AML-193 (cell line): ENCODE measurements around the gene MED27.
"Not testable (repeated sequence)": the region's sequence is repeated elsewhere in the genome, so short reads cannot be mapped to it uniquely, and the experiment has no call there.

Experiments
- DNase-seq, 2 experiments: peaks; one replicate each; lab custom pipeline; 2025; lab: John Stamatoyannopoulos, UW

The MED27 gene

DNA sequence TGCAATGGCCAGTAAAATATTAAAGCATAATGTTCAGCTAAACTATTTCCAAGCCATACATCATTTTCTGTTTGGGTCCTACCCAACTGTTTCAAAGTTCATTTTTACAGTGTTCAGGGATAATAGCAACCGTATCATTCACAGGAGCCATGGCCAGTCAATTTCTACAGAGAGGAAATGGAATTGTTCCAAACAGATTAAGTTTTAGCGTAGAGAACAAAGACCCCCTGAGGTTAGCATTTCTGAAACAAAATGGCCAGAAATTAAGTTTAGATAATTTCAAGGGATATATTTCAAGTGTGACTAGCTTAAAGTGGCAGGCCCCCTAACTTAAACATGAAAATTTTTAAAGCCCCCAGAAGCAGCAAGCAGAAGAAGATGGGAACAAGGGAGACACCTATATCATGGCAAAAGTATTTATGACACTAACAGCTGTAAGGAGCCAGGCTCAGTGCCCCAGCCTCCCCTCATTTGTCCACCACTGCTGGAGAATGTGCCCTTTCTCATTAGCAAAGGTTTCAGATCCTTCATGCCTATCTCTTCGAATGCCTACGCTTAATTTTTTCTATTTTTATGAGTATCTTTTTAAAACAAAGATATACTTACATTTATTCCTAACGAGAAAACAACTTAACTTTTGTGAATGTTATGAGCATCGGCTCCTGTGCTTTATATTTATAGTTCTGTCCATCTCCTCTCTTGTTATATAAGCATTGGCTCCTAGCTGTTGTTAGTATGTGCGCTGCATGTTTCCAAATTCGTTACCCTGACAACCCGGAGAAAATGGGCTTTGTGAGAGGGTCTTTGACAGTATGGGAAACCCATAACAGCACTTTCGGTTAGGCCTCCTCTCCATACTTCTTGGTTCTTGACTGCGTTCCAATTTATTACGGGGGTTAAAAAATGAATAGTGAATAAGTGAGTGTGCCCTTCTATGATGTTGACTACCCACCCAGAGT is 116.3 kb downstream of the MED27 start:
- no peak for DNase-seq

DNA sequence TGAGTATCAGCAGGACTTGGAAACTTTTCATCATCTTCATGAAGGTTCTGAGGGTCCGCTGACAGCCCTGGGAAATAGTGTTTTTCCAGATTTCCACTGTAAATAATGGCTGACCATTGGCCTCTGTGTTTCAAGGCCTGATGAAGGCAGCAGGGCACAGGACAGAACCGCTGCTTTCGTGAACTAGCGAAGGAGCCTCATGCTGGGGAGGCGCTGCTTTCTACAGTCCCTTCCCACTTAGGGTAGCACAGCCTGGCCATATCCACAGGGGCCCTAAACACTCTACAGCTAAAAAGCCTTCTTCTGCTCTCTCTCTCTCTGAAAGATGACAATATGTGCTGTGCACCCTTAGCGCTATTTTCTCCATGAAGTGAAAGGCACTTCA is 118.2 kb downstream of the MED27 start:
- no peak for DNase-seq

- DNase-seq: no peak
Observed at GRCh38 chr9:131960851-131961495, 118.7 kb downstream of the MED27 start.

DNA sequence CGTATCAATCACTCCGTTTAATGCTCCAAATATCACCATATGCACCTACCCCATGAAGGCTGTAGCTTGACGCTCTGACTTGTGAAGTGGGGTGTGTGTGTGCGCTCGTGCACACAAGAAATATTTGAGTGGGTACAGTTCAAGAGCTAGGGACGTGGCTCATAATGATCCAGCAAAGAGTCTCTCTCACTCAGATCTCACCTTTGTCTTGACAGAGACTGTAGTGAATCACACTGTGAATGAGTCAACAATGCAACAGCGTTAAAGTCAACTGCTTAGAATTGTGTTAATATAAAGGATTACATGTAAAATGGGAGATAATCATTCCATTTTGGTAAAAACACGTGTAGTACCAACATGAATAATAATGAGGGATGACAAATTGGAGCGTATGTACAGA is 119.4 kb downstream of the MED27 start:
- DNase-seq: no peak

- no peak for DNase-seq
Observed at GRCh38 chr9:131959887-131960286, 119.8 kb downstream of the MED27 start.

DNA sequence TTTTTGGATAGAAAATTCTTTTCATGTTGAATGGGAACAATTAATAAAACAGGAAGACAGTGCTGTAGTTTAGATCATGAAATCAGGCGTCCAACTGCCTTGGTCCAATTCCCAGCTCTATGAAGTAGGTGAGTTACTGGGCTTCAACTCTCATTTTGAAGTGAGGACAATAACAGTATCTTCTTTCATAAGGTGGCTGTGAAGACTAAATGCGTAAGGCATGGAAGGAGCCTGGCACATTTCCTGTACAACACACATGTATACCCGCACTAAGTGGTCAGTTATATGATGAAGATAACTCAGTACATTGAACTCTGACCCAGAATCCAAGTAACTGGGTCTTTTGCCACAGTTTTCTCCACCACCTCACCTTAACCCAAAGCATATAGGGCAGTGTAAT is 120.6 kb downstream of the MED27 start:
- no peak for DNase-seq

GRCh38 chr9:131954299-131954698 is 125.4 kb downstream of the MED27 start:
- DNase-seq: no peak

DNA sequence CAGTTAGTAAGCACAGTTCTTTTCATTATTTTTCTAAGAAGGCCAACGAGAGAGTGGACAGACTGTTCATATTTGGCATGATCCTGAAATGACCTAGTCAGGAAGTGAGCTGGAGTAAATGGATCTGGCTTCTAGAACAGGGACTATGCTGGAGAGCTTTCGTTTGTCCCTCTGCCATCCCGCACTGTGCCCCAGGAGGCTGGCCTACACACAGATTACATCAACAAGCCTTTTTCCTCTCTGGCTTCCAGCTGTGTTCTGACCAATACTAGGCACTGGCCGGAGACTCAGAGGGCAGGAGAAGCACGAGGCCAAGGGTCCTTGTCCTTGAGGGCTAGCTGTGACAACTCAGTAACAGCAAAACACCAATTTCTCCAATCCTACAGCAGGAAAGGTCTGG is 127.8 kb downstream of the MED27 start:
- DNase-seq: no peak

DNA sequence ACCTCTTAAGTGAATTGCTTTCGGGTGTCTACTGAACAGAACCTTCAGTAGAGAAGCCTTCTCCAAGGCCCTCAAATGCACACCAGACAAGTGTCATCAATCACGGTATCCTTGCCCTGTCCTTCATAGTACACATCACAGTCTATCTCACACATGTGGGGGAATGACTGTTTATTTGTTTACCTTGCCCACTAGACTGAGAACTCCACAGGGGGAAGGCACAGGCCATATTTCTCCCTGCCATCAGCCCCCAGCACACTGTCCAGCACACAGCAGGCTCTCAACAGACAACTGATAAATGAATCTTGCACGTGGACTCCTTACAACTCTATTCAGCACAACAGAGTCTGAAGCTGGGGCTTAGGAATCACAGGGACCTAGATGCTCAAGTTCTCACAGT is 128.5 kb downstream of the MED27 start:
- DNase-seq: no peak

DNA sequence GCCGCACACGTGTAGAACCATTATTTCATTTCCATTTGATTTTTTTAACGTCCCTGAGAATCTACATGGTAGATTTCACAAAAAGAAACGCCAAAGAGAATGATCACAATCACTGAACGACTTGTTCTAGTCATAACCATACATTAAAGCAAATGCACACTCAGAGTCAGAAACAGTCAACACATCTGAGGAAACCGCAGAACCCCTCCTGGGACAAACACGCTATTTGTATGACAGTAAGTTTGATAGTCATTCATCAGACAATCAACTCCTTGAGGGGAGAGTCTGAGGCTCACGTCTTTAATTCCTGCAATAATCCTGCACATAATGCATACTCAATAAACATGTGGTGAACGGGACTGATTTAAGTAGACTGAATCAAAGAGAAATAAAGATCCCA is 129.2 kb downstream of the MED27 start:
- DNase-seq: no peak

- DNase-seq: no peak
Observed at GRCh38 chr9:131946180-131946579, 133.5 kb downstream of the MED27 start.

GRCh38 chr9:131943351-131943841 is 136.3 kb downstream of the MED27 start:
- no peak for DNase-seq

- DNase-seq: no peak
Observed at GRCh38 chr9:131942146-131942720, 137.4 kb downstream of the MED27 start.

DNA sequence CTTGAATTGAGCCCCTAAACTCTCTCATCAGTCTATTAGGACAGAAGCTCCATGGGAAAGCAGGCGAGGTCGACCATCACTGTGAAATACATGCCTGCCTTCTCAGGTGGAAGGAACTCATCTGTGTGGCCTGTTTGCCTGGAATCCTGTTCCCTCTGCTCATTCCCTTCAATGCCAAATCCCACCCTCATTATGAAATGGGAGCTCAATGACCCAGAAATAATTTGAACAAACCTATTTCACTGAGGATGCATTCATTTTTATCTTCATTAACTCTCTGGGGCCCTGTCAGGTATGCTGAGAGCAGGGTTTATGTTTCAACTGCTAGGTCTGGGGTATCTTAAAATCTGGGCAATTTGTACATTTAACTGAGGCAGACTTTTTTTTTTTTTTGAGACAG is 142.2 kb downstream of the MED27 start:
- no peak for DNase-seq

GRCh38 chr9:131936929-131937328 is 142.7 kb downstream of the MED27 start:
- no peak for DNase-seq

DNA sequence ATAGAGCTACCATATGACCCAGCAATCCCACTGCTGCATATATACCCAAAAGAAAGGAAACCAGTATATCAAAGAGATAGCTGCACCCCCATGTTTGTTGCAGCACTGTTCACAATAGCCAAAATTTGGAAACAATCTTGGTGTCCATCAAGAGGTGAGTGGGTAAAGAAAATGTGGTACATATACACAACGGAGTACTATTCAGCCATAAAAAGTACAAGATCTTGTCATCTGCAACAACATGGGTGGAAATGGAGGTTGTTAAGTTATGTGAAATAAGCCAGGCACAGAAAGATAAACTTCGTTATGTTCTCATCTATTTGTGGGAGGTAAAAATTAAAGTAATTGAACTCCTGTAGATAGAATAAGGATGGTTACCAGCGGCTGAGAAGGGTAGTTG is 145.0 kb downstream of the MED27 start:
- DNase-seq: no peak

GRCh38 chr9:131927091-131927490 is 152.6 kb downstream of the MED27 start:
- DNase-seq: no peak

GRCh38 chr9:131926360-131926922 is 153.2 kb downstream of the MED27 start:
- DNase-seq: no peak

- no peak for DNase-seq
Observed at GRCh38 chr9:131925677-131926177, 153.9 kb downstream of the MED27 start.

DNA sequence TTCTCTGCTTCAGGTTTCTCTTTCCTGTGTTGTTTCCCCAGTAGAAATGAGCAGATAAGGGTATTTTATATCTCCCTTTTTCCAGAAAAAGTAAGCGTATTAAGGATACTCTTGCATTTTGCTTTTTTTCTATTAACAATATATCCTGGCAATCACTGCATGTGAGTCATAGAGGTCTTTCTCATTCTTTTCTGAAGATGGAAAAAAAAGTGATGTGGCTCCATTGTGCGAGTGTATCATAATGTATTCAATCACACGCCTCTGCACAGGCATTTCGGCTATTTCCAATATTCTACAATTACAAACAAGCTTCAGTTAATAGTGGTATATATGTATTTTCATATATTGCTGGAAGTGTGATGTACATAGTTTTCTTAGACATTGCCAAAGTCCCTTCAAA is 155.9 kb downstream of the MED27 start:
- DNase-seq: no peak

DNA sequence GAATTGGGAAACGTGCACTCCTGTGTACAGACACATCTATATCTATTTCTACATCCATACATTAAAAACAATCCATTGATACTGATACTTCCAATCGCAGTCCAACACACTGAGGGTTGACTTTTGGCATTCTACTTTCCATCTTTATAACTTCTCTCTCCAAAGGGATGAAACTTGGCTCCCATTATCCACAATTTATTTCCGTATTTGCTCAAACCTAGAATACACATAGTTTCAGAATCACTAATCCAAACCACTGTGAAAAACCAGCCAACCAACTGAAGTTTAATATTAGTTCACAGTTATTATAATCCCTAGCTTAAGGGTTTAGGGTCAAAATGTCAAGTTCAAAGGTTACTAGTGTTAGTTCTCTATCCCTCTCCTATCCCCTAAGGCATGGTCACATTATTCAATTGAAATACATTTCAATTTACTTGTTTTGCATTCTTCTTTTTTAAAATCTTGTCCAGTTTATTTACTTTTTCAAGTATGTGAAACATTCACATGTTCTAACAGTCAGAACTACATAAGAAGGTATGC is 156.5 kb downstream of the MED27 start:
- no peak for DNase-seq

GRCh38 chr9:131921635-131922034 is 158.0 kb downstream of the MED27 start:
- DNase-seq: not testable (repeated sequence)
